SK-MEL-5 (cell line): Measurements from ENCODE around the gene FKBP2. TPM values are rescaled to one million over a fixed set of nuclear protein-coding genes. Genes with fewer than 3 reads are reported as not detected.

ENCODE experiments used
- DNase-seq: peaks from one replicate; pipeline ENCODE4 v3.0.0-alpha.2; 2016; ENCODE audit warnings: low read depth, low spot score
- in situ Hi-C: cut with HindIII; loops from 2 replicates; pipeline ENCODE4 v1.10.0; 2016; ENCODE audit warnings: low sequenced_read_pairs, high pct_unique_total_duplicates, low pct_unique_long_range_greater_than_20kb
- total RNA-seq: library from RNA; depleted of rRNA; stranded (reverse); fragments of >200 nt; shearing (Covaris generic); gene quantifications from 2 replicates; pipeline ENCODE4 v1.2.3, GENCODE V29; 2014; rRNA removed

FKBP2 gene
- total RNA-seq, 1 experiment from 2014 or later: 107 TPM

DNA sequence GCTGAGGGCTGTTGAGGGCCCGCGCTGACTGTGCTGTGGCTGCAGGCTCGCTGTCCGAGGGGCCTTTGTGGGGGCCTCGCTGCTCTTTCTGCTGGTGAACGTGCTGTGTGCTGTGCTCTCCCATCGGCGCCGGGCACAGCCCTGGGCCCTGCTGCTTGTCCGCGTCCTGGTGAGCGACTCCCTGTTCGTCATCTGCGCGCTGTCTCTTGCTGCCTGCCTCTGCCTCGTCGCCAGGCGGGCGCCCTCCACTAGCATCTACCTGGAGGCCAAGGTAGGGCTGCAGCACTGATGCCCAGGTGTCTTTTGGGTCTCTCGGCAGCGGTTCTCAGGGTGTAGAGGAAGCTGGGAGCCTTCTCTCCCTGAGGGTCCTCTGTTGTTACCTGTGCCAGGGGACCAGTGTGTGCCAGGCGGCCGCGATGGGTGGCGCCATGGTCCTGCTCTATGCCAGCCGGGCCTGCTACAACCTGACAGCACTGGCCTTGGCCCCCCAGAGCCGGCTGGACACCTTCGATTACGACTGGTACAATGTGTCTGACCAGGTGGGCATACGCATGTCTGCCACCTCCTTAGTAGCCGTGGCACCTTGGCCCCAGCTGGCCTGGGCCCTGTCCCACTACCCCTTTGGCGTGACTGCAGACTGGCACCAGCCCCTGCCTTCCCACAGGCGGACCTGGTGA, 46.9 kb downstream of the FKBP2 start:
- DNase-seq: no peak
- in situ Hi-C loops: no loop called here

DNA sequence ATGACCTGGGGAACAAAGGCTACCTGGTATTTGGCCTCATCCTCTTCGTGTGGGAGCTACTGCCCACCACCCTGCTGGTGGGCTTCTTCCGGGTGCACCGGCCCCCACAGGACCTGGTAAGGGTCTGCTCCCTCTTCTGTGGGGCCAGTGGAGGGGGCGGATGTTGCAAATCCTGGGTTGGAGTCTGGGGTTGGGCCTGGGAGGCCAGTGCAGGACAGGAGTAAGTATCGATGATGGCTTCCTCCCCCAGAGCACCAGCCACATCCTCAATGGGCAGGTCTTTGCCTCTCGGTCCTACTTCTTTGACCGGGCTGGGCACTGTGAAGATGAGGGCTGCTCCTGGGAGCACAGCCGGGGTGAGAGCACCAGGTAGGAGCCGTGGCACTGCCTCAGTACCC, 47.5 kb downstream of the FKBP2 start:
- DNase-seq: no peak
- in situ Hi-C loops: no loop called here

- in situ Hi-C loops: no loop called here
- DNase-seq: no peak
Measured at GRCh38 chr11:64289002-64289564, 48.2 kb downstream of the FKBP2 start.

- in situ Hi-C loops: no loop called here
- no peak for DNase-seq
Measured at GRCh38 chr11:64290352-64291261, 49.7 kb downstream of the FKBP2 start.

- no peak for DNase-seq
- in situ Hi-C loops: no loop called here
Measured at GRCh38 chr11:64291262-64291751, 50.4 kb downstream of the FKBP2 start, which contains the start of gene KCNK4. Gene KCNK4 (plus strand): TSS chr11:64291302. CDS start chr11:64293019, 1,717 bp downstream.

DNA sequence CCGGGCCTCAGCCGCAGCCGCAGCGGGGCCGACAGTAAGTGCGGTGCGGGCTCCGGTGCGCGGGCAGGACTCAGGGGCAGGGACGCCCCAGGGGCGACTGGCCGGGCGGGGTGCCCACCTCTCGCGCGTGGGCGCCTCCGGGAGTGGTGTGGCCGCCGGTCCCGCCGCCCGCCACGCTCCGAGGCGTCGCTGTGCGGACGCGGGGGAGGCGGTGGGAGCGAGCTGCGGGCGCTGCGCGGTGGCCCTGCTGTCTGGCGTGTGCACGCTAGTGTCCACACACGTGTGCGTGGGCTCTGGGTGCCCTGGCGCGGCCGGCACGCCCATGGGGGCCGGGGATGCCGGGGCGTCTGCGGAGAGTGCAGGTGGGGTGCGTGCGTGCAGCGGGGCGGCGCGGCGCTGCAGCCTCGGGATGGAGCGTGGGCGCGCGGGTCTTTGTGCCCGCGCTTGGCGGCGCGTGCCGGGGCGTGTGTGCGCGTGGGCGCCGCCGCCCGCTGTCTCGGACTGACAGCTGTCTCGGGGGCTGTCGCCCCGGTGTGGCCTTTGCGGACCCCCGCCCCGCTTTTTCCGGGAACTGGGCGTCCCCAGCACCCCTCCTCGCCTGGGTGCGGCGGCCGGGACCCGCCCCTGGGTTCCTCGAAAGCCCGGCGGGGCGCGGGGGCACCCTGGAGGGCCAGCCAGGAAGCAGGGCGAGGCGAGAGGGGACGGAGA, 51.0 kb downstream of the FKBP2 start:
- in situ Hi-C loops: no loop called here
- no peak for DNase-seq

GRCh38 chr11:64292460-64293254, 51.8 kb downstream of the FKBP2 start:
- in situ Hi-C loops: no loop called here
- DNase-seq: no peak

Other genes with a start within 250 kb of the FKBP2 start
- gene FLRT1, start 205.2 kb upstream of the FKBP2 start, total RNA-seq: not detected in 2 replicates
- 15.0 and 15.7 TPM in 2 replicates for gene MACROD1, start 75.0 kb upstream of the FKBP2 start, total RNA-seq
- gene STIP1, start 54.9 kb upstream of the FKBP2 start, total RNA-seq: 218 and 248 TPM in 2 replicates
- 0.13 and 0.29 TPM in 2 replicates for gene FERMT3, start 34.4 kb upstream of the FKBP2 start, total RNA-seq
- gene TRPT1, start 14.9 kb upstream of the FKBP2 start, total RNA-seq: 30.7 and 35.6 TPM in 2 replicates
- gene NUDT22, start 14.8 kb upstream of the FKBP2 start, total RNA-seq: 50.4 and 52.1 TPM in 2 replicates
- 4.3 and 6.5 TPM in 2 replicates for gene DNAJC4, start 10.5 kb upstream of the FKBP2 start, total RNA-seq
- 37.3 and 40.1 TPM in 2 replicates for gene VEGFB, start 6.5 kb upstream of the FKBP2 start, total RNA-seq
- 138 and 162 TPM in 2 replicates for gene PPP1R14B, start 5.8 kb downstream of the FKBP2 start, total RNA-seq
- gene PLCB3, start 10.4 kb downstream of the FKBP2 start, total RNA-seq: 10.4 and 12.1 TPM in 2 replicates
- 18.7 and 19.3 TPM in 2 replicates for gene BAD, start 43.6 kb downstream of the FKBP2 start, total RNA-seq
- 7.9 TPM in 2 replicates for gene GPR137, start 44.8 kb downstream of the FKBP2 start, total RNA-seq
- gene KCNK4, start 50.2 kb downstream of the FKBP2 start, total RNA-seq: not detected in 2 replicates
- gene CATSPERZ, start 59.3 kb downstream of the FKBP2 start, total RNA-seq: 0.45 TPM in 1 of 2 replicates, not detected in the other
- gene ESRRA, start 64.4 kb downstream of the FKBP2 start, total RNA-seq: 48.4 and 56.1 TPM in 2 replicates
- 113 and 127 TPM in 2 replicates for gene TRMT112, start 76.5 kb downstream of the FKBP2 start, total RNA-seq
- 206 and 215 TPM in 2 replicates for gene PRDX5, start 77.0 kb downstream of the FKBP2 start, total RNA-seq
- 1.3 and 2.0 TPM in 2 replicates for gene CCDC88B, start 99.1 kb downstream of the FKBP2 start, total RNA-seq
- gene RPS6KA4, start 118.1 kb downstream of the FKBP2 start, total RNA-seq: 40.3 and 42.0 TPM in 2 replicates